Activated CD8-positive, alpha-beta memory T cell treated with anti-CD3 and anti-CD28 coated beads, Interleukin-2, amount 50 U/mL, for 24 hours (primary cell): ENCODE measurements around the gene RASA3.
"Not testable (repeated sequence)": the region's sequence is repeated elsewhere in the genome, so short reads cannot be mapped to it uniquely, and the experiment has no call there.

Experiments
- DNase-seq: peaks from one replicate; pipeline ENCODE4 v3.0.0-alpha.2; 2020; ENCODE audit errors: extremely low read depth

The RASA3 gene

DNA sequence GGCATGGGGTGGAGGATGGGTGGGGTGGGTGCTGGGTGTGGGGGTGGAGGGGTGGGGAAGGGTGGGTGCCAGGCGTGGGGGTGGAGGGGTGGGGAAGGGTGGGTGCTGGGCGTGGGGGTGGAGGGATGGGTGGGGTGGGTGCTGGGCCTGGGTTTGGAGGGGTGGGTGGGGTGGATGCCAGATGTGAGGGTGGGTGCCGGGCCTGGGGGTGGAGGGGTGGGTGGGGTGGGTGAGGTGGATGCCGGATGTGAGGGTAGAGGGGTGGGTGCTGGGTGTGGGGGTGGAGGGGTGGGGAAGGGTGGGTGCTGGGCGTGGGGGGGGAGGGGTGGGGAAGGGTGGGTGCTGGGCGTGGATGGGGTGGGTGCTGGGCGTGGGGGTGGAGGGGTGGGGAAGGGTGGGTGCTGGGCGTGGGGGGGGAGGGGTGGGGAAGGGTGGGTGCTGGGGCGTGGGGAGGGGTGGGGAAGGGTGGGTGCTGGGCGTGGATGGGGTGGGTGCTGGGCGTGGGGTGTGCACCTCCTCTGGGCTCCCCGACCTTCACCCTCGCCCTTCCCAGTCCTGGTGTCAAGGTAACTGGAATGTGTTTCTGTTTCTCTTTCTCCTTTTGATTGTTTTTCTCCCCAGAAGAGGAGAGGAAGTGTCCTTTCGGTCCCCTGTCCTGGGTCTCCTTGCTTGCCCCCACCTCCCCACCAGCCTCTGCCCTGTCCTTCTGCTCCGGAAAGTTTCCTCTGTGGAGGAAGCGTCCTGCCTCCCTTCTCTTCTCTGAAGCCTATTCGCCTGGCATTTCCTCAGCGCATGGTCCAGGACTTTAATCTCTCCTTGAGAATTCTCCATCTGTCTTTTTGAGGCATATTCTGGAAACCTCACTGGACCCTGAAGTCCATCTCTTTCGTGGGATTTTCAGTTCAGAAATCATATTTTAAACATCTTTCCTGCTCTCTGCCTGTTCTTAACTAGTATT is 23.8 kb upstream of the RASA3 start:
- DNase-seq: no peak

DNA sequence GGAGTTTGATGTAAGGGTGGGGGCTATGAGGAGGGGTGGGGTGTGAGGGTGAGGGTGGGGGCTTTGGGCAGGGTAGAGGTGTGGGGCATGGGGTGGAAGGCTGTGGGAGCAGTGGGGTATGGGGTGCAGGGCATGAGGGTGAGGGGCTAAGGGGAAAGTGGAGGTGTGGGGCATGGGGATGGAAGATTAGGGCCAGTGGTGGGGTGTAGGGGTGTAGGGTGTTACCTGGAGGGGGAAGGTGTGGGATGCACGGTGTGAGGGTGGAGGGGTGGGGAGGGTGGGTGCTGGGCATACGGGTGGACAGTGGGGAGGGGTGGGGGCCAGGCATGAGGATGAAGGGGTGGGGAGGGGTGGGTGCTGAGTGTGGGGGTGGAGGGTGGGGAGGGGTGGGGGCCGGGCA is 22.9 kb upstream of the RASA3 start:
- no peak for DNase-seq

DNA sequence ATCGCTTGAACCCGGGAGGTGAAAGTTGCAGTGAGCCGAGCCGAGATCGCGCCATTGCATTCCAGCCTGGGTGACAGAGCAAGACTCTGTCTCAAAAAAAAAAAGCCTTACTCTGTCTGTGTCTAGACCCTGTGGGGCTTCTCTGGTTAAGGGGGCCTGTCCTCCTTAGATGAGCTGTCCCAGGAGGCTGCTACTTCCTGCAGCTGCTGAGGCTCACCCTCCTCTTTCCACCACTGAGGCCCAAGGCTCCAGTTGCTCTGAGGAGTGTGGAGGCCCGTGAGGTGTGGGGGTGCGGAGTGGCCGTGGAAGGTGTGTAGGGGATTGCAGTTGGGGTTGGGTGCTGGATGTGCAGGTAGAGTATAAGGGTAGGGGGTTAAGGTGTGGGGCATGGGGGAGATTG is 22.1 kb upstream of the RASA3 start:
- no peak for DNase-seq

DNA sequence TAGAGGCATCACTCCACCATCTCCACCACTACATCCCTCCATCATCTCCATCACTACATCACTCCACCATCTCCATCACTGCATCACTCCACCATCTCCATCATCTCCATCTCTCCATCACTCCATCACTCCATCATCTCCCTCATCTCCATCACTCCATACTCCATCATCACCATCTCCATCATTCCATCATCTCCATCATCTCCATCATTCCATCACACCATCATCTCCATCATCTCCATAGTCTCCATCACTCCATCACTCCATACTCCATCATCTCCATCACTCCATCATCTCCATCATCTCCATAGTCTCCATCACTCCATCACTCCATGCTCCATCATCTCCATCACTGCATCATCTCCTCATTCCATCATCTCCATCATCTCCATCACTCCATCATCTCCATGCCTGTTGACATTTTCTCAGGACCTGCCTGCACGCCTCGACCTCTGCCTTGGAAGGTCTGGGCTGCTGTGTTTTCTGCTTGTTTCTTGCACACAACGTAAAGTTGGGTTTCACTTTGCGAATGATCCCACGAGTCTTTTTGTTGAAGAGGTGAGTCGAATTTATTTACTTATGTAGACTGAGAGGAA is 21.2 kb upstream of the RASA3 start:
- no peak for DNase-seq

DNA sequence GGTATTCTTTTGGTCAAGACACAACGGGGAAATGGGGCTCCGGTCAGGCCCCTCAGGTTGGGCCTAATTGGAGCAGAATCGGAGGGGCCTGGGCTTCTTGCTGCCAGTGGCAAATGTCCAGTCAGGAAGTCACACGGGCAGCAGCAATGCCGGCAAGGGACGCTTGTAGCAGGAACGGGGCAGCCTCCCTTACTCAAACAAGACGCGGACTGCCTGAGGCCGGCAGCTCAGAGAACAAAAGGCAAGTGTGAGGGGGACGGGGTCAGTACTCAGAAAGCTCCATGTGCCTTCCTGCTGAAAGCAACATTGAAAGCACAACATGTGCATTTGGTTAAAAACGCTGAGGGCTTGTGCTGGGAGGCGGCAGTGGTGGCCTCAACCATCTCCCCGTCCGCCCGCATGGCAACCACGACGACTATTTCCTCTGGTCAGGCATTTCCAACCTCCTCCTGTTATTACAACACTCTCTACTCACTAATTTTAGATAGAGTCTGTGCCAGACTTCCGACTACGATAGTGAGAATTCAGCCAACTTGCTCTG is 20.5 kb upstream of the RASA3 start:
- no peak for DNase-seq

DNA sequence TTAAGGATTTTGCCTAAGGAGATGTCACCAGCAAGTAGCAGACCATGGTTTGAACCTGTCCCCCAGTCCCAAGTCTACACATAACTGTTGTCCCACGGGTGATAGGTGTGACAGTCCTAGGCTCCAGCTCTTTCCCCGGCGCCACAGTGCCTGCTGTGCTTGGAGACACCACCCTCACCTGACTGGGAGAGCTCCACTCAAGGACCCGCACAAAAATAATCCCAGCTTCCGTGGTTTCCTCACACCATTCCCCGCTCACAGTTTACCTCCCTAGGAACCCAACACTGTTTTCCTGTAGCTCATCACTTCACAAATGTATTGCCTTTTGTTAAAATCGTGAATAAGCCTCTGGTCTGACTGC is 19.8 kb upstream of the RASA3 start:
- no peak for DNase-seq

DNA sequence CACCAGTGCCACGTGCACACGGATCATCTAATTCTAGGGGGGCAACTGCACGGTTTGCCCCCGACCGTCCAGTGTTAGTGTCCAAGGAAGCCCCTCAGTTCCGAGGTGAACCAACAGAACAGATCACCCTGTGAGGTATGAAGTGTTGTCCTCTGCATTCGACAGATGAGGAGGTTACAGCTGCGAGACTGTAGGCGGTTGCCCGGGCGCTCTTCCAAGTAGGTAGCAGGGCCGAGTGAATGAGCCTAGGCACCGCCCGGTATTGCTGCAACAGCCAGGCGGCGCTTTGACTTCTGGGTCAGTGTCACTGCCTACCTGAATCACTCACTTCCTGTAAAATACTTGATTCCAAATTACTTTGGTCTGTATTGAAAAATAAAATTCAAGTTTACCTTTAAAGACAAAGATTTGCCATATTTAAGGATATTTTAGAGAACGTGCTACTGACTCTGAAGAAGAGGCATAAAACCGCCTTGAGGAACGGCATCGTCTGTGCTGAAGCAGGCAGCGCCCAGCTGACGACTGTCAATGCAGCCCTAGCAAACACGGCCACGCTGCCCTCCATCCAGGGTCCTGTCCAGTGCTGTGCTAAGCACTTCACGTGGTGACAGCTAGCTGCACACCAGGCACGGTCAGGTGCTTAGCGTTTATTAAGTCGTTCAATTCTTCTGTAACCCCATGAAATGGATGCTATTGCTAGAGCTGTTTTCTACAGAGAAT is 19.3 kb upstream of the RASA3 start:
- no peak for DNase-seq

DNA sequence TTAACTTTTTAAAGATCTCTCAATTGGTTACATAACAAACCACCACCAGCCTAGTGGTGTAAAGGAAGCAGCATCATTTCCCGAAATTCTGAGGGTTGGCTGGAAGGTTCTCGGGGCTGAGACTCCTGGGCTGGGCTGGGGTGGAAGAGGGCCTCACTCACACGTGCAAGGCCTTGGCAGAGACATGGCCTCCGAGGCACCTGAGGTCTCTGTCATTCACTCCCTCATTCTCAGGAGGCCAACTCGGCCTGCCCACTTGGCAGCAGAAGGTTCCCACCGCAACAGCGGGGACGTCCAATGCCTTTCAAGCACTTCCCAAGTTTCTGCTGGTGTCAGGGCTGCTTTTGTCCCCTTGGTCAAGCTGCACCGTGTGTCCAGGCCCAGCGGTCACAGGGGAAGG is 18.6 kb upstream of the RASA3 start:
- no peak for DNase-seq

DNA sequence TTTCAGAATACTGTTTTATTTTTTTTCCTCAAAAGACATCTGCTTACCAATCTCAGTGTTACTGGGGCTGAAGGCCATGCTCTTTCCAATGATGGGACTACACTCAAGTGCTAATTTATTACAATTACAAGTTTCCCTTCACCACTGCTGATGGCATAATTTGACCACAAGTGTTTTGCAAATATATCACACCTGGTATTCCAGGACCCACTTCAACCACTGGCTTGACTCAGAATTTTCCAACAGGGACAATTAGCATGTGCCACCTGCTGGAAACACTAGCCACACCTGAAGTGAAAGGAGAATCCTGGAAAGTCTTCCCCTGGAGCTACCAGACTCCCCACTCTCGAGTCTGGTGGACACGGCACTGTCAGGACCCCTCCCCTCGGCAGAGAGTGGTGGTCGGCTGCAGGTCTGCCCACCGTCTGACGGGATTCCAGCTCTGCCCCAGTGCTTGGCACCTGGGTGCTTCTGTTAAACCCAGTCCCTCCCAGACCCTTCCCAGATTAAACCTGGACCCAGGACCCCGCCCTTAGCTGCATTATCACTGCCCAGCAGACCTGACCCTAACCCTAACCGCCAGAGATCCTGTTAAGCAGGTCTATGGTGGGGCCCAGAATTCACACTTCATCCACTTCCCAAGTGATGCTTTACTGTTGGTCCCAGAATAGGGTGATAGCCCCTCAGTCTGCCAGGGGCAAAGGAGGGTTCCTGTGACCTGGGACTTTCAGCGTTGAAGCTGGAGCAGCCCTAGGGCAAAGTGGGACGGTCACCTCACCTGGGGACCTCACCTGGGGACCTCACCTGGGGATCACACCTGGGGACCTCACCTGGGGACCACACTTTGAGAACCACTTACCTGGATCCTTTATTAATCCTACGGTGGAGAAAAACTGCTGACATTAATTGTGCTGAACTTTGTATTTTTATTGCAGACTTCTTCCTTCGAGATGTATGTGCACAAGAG is 17.6 kb upstream of the RASA3 start:
- no peak for DNase-seq

DNA sequence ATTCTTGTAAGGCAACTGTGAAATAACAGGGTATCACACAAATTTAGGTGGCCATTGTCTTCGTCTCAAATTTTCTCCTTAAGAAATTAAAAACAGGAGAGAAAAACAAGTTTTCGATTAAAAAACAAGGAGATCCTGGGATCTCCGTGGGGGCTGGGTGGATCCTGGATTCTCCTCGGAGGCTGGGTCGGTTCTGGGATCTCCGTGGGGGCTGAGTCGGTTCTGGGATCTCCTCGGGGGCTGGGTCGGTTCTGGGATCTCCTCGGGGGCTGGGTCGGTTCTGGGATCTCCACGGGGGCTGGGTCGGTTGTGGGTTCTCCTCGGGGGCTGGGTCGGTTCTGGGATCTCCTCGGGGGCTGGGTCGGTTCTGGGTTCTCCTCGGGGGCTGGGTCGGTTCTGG is 16.5 kb upstream of the RASA3 start:
- not testable (repeated sequence) for DNase-seq

DNA sequence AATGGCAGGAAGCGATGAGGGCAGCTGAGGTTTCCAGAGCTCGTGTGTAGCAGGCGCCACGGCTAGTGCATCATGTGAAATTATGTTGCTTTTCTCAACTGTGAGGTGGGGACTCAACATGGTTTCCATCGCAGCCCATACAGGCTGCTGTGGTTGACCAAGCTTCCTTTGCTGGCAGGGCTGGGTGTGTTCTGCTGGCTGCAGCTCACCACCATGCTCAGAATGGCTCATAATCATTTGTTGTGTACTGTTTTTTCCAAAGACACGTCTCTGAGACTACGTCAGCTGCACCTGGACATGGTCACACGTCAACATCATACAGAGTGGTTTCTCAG is 16.1 kb upstream of the RASA3 start:
- DNase-seq: no peak

DNA sequence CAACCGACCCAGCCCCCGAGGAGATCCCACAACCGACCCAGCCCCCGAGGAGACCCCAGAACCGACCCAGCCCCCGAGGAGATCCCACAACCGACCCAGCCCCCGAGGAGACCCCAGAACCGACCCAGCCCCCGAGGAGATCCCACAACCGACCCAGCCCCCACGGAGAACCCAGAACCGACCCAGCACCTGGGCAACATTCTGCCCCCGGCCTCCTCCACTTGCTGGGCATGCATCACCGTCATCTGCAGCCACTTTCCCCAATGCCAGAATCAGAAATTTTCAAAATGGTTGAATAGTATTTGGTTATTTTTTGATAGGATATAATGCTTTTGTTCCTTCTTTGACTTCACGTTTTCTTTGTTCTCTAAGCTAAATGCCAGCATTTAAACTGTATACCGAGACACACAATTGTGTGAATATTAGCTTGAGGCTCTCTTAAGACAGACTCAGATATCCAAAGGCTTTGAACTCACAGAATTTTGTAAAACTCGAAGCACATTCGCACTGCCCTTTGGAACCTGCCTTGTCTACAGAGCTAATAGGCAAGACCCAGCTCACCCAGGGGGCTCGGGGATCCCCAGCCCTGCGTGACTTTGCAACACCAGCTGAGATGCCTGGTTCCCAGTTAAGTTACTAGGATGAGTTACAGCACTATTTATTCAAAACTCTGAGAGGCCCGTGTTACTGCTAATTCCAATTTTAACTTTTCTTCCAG is 15.5 kb upstream of the RASA3 start:
- no peak for DNase-seq

DNA sequence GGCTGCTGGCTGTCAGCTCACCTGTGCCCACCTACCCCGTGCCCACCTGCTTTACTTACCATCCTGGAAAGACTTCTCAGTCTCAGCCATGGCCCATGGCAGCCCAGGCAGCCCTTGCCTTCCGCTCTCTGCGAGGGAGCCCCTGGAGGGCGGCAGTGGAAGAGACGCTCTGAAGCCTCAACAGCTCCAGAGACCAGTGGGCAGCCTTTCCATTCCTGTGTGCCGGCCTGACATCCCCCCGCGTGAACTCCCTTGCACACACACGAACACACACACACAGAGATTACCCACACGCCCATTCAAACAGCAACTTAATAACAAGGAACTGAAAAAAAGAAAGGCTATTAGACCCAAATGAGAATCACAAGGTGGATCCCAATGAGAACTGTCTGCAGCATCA is 14.2 kb upstream of the RASA3 start:
- DNase-seq: no peak

DNA sequence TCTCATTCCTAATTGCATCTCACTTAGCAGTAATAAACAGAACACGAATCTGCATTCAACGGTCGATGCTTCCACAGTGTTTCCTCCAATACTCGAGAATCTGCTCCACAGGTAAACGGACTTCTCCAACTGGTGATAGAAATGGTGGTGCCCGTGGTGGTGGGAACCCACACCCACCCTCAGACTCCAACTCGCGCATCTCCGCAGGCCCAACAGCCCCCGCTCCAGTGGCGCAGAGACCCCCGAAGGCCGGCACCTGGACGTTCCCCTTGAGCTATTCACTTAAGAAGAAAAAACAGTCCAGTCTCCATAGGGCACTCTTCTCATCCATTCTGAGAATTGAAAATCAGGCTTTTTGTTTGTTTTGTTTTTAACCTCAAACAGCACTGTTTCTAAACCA is 13.8 kb upstream of the RASA3 start:
- no peak for DNase-seq

DNA sequence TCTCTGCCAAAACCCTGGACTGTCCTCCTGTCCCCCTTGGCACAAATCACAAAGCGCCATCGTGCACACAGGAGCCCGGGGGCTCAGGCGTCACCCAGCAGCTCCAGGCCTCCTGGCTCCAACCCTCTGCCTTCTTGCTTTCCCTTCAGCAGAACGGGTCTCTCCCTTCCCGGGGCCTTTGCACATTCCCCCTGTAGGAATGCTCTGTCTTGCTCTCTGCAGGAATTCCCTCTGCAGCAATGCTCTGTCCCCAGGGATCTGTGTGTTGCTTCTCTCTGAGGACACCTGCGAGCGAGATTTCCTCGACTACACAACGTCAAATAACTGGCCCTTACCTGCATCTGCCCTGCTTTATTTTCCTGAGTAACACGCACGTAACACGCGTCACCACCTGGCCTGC is 13.3 kb upstream of the RASA3 start:
- no peak for DNase-seq

DNA sequence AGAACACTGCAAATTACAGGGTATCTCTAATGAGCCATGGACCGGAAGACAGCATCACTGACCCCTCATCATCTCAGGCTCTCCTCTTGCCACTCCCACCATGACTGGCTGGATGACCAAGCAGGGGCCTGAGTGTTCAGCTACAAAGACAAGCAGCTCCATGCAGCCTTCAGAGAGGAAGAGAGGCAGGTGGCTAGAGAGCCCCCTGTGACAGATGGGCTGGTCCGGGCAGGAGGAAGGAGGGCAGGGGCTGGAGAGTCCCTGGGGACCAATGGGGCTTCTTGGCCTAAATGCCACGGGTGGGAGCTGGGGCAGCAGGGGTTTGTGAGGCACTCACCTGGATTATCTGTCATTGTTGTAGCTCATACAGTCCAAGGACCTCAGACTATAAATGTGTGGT is 12.8 kb upstream of the RASA3 start:
- DNase-seq: no peak

DNA sequence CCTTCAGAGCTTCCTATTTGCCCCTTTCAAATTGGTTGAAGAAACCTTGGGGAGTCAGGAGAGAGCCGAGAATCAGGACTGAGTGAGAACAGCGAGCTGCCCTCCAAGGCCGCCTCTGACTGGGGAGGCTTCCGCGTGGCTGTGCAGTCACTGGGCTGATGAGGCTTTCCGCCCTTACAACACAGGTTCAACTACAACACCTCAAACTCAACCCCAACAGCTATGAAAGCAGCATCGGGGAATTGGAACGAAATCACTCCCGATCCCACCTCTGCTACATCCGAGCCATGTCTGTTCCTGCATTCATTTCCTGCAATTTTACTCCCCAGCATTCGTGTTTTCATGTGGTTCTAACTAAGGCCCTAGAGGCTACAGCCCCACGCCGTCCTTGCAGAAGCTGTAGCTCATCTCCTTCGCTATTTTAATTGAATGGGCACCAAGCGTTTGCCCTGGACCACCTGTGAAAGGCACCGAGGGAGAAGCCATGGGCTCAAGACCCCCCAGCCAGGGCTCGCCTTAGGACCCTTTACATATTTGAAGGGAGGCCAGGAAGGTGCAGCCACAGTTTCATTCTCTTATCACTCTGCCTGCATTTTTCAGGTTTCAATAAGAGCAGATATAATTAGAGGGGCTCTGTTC is 12.3 kb upstream of the RASA3 start:
- no peak for DNase-seq

DNA sequence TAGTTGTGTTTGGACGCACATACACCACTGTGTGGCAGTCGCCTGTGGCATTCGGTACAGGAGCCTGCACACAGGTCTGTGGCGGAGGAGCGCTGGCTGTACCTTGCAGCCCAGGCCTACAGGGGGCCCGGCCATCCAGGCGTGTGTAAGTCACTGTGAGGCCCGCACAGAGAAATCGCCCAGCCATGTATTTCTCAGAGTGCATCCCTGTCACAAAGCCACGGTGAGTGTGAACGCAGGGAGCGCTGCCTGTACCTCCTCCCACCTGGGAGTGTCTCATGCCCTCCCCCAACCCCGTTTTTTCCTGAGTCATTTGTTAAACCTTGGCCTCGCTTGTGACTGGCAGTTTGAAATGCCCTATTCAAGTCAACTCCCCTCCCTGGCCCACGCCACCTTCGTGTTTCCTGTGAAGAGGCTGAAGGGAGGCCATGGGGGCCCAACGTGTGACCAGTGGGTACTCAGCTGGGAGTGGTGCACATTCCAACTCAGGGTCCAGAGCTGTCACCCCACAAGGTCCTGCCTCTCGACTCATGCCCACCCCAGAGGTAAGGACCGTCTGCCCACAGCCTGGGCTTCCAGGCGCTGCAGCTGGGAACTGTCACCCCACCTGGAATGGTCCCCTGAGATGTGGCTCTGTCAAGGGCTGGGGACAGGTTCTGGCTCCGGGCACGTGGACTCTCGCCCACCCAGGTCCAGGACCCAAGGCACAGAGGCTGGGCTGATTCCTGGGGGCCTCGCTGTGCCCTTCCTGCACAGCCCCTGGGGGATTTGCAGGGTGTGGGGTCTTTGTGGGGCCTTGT is 11.6 kb upstream of the RASA3 start:
- no peak for DNase-seq

DNA sequence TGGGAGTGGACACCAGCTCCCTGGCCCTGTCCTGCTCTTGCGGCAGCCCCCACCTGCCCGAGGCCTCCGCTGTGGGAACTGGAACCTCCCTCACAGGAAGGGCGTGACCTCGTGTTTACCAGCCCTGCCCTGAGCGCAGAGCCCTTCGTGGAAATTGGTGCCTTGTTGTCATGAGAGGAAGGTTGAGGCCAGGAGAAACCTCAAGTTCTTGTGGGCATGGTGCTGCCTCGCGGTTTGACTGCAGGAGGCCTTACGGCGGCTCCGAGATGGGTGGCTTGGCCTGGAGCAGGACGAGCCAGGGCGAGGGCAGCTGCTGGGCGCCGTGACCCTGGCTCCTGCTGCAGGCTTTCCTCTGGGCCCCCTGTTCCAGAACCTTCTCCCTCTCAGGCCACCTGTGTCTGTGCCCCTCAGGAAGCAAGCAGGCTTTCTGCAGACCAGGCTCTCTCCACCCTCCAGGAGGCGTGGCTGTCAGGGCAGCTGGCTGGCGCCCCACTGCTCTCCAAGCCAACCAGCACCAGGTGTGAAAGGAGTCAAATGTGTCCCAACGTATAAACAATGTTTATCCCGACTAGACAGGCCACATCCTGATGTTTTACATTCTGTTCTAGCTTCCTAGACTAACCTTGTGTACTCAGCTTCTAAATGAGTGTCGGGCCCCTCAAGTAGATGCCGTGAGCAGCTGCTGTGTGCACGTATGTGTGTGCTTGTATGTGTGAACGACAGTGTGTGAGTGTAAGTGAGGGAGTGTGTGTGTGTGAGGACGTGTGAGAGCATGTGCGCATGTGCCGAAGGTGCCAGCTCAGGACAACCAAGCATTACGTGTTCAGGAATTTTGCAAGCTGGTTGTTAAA is 10.4 kb upstream of the RASA3 start:
- DNase-seq: no peak
